GM19324 (cell line): ENCODE data around the gene DDO.

Experiments
- ATAC-seq: cut with Tn5 transposase; IDR thresholded peaks from one replicate; pipeline ENCODE4 v1.9.1; 2021; ENCODE audit warnings: mild to moderate bottlenecking, moderate library complexity; ENCODE audit not compliant: unreplicated experiment, low FRiP score

The DDO gene

GRCh38 chr6:110369066-110369465, 46.3 kb downstream of the DDO start:
- ATAC-seq: no peak

- ATAC-seq: no peak
These were observed 47.1 kb downstream of the DDO start for GRCh38 chr6:110368284-110368683.

GRCh38 chr6:110367825-110368224, 47.5 kb downstream of the DDO start:
- no peak for ATAC-seq

GRCh38 chr6:110366975-110367374, 48.4 kb downstream of the DDO start:
- no peak for ATAC-seq

GRCh38 chr6:110366256-110366655, 49.1 kb downstream of the DDO start:
- ATAC-seq: no peak

GRCh38 chr6:110364364-110365105, 50.8 kb downstream of the DDO start:
- no peak for ATAC-seq

- ATAC-seq: no peak
These were observed 51.6 kb downstream of the DDO start for GRCh38 chr6:110363748-110364147.

GRCh38 chr6:110360676-110361075, 54.7 kb downstream of the DDO start:
- no peak for ATAC-seq

- ATAC-seq: no peak
These were observed 55.8 kb downstream of the DDO start for GRCh38 chr6:110359556-110359955.

- ATAC-seq: no peak
These were observed 56.7 kb downstream of the DDO start for GRCh38 chr6:110358553-110359160.

GRCh38 chr6:110357664-110358552, 57.5 kb downstream of the DDO start, which contains the start of gene METTL24:
Gene METTL24, minus strand, starts transcription at chr6:110358349. Its CDS starts 77 bp downstream, at chr6:110358272.
- ATAC-seq: no peak

GRCh38 chr6:110357298-110357663, 58.1 kb downstream of the DDO start:
- ATAC-seq: no peak

GRCh38 chr6:110356778-110357177, 58.6 kb downstream of the DDO start:
- ATAC-seq: no peak

GRCh38 chr6:110355727-110356126, 59.6 kb downstream of the DDO start:
- ATAC-seq: no peak

GRCh38 chr6:110355022-110355421, 60.4 kb downstream of the DDO start:
- no peak for ATAC-seq

- no peak for ATAC-seq
These were observed 61.2 kb downstream of the DDO start for GRCh38 chr6:110354153-110354552.

- ATAC-seq: no peak
These were observed 61.8 kb downstream of the DDO start for GRCh38 chr6:110353457-110354001.

GRCh38 chr6:110352563-110353262, 62.7 kb downstream of the DDO start:
- no peak for ATAC-seq

- no peak for ATAC-seq
These were observed 63.4 kb downstream of the DDO start for GRCh38 chr6:110351986-110352385.

GRCh38 chr6:110351546-110351945, 63.8 kb downstream of the DDO start:
- no peak for ATAC-seq
